Stimulated activated CD8-positive, alpha-beta memory T cell treated with anti-CD3 and anti-CD28 coated beads, Interleukin-15, amount 100 ng/mL, for 48 hours (primary cell): Measurements from ENCODE around the gene FSTL3.
A peak's percentile ranks its signal among the peaks of the same experiment; 100 is the strongest.
"Not testable (repeated sequence)": the region's sequence is repeated elsewhere in the genome, so short reads cannot be mapped to it uniquely, and the experiment has no call there.

Experiments
- DNase-seq, 2 donors: peaks; one replicate each; pipeline ENCODE4 v3.0.0-alpha.2; 2020; ENCODE audit warnings: low read depth in 2 of 2

FSTL3 gene

DNA sequence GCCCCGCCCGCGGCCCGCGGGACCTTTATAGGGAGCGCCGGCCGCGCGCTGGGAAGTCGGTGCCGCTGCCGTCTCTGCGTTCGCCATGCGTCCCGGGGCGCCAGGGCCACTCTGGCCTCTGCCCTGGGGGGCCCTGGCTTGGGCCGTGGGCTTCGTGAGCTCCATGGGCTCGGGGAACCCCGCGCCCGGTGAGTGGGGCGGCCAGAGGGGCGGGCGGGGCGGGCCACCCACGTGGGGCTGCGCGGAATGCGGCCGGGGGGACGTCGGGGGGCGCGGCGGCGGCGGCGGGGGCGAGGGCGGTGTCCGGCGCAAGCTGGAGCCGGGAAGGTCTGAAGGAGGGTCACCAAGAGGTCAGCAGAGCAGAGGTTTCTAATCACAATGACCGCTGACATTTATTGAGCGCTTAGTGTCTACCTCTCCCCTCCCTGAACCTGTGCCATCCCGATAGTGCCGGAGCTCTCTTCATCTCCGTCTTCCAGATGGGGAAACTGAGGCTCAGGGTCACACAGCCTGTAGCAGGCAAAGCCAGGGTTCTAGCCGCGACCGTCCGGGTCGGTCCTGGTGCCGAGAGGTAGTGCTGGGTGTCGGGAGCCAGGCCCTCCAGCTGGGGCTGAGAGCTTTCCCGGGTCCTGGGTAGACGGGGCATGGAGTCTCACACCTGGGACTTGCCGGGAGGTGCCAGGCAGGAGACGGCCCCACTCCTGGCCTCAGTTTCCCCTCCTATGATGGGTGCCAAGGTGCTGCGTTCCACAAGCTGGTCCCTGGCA is at the start of gene FSTL3:
TSS of gene FSTL3 (plus strand) at position 54 of the 767 bp plus-strand sequence. CDS start at position 86, 32 bp downstream.
- no peak for DNase-seq

DNA sequence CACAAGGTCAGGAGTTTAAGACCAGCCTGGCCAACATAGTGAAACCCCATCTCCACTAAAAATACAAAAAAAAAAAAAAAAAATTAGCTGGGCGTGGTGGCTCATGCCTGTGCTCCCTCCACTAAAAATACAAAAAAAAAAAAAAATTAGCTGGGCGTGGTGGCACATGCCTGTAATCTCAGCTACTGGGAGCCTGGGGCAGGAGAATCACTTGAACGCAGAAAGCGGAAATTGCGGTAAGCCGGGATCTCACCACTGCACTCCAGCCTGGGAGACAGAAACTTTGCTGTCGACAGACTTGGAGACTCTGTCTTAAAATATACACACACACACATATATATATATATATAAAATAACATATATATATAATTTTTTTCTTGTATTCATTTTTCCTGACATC is 49.6 kb upstream of the FSTL3 start:
- DNase-seq: not testable (repeated sequence)

DNA sequence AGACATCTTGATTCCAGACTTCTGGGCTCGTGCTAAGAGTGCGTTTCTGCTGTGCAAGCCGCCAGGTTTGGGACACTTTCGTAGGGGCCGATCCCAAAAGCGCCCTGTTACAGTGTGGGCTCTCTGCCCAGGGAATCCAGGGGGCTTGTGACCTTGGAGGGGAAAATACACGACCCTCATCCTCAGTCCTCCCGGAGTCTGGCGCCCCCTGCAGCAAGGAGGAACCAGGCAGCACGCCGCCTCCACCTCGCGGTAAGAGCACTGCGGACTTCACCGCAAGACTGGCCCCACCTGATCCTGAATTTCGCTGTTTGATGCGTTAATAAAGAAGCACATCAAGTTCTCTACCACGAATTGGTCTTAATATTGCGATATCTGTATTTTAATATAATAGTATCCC is 48.0 kb upstream of the FSTL3 start:
- DNase-seq: no peak

DNA sequence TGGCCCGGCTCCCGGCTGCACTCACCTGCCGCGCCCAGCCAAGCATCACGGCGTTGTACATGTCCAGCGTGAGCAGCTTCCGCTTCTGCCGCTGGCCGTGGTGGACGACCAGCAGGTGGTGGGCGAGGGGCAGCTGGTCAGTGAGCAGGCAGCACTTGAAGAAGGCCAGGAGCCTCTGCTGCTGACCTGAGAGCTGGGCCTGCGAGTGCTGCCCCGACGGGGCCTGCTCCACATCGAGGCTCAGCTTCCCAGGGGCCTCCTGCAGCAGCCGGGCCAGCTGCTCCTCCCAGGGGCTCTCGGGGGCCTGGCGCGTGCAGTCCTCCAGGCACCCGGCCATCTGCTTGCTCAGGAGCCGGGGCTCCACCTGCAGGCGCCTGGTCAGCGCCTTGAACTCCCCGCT is 46.7 kb upstream of the FSTL3 start:
- not testable (repeated sequence) for DNase-seq

DNA sequence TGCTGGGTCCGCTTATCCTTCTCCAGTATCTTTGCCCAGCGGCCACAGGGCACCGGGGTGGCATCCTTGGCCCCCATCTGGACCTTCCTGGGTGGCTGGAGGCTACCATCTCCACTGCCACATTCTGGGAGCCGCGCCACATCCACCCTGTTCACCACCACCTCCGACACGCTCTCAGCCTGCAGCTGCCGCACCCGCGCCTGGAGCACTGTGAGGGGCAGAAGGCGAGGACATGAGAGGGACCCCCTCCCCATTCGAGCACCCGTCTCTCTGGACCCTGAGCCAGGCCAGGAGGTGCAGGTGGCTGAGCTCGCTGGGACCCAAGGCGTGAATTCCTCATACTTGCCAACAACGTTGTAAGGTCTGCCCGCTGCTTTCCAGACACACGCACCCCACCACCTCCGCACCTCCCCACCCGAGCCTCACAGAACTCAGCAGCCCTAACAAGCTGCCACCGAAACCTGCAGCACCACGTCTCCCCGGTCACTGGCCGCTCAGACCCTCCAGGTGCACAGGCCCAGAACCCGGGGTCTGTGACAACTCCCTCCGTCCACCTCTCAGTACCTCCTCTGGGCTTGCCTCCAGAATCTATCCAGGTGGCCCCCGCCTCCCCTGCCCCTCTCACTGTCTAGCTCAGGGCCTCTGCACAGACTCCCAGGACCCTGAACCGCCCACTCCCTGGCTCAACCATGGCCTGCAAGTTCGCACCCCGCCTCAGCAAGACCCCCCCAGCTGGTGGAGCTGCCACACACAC is 46.1 kb upstream of the FSTL3 start:
- DNase-seq: no peak

DNA sequence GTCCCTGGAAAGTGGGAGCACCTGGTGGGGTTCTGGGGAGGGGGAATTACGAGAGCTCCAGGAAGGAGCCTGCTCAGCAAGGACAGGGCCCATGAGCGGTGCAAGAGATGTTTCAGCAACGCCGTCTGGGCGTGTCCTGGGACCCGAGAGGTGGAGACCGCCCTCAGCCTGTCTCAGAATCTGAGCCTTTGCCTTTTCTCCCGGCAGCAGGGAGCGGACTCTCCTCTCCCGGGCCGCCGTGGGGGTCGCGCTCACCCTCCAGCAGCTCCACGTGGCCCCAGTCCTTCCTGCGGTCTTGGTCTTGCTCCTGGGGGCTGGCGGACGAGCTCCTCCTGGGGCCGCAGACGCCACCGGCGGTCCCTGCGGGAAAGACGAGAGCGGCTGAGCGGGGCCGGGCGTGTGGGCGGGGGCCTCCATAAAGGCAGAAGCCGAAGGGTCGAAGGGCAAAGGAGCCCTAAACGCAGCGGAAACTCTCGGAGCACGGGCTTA is 43.6 kb upstream of the FSTL3 start:
- DNase-seq: peak; percentile 37 to 38

DNA sequence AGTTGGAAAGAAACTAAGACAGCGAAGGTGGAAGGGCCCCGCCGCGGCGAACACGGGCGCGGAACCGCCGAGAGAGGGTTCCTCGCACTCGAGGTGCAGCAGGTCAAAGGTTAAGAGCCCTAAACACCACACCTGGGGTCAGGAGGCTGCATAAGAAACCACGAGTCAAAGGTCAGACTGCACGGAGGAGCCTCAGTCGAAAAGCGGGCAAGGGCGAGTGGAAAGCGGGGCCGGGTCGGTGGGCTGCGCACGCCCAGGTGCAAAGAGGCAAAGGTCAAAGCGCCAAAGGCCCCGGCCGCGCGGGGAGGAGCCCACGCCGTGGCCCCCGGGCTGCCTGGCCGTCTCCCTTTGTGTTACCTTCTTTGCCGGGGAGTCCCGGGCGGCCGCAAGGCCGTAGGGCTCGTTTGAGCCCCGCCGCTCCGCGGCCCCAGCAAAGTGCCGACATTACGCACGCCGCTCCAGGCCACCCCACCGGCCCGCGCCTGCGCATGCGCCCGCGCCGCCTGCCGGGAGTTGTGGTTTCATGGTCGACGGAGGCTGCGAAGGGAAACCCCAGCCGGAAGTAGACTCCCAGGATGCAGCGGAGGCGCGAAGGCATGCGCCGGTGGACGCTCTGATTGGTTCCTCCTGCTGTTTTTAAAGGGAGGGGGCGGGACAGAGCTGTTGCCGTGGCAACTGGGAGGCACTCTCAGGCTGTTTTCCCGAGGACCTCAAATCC is 43.0 kb upstream of the FSTL3 start, which contains the start of gene POLRMT:
TSS of gene POLRMT (minus strand) at position 470 of the 718 bp plus-strand sequence. CDS start at position 445, 25 bp downstream.
- DNase-seq: peak; percentile 95

DNA sequence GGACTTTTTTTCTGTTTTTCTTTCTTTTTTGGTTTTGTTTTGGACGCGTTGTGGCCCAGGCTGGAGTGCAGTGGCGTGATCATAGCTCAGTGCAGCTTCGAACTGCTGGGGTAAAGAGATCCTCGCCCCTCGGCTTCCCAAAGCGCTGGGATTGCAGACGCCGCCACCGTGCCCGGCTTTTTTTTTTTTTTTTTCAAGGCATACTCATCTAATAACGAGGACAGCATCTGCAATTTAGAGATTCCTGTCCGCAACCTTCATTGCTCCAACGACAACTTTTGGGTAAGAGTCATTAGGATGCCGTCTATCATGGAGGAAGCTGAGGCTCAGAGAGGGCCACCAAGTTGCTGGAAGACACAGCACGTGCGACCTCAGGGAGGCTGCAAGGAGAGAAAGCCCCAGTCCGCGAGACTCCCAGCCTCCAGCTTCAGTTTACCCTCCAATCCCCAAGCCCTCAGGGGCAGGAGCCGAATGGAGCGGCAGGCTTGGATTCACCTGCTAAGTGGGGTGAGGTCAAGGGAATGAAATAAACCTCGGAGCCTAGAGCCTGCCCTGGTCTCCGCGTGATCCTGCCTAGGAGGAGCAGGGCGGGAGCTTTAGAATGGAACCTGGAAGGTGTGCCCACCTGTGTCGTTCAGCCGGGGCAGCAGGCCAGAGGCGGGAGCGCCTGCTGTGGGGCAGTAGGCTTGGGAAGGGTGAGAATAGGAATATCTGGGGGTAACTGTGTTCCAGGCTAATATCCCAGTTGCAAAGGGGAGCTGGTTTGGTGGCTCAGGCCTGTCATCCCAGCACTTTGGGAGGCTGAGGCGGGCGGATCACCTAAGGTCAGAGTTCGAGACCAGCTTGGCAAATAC is 42.2 kb upstream of the FSTL3 start:
- DNase-seq: no peak

DNA sequence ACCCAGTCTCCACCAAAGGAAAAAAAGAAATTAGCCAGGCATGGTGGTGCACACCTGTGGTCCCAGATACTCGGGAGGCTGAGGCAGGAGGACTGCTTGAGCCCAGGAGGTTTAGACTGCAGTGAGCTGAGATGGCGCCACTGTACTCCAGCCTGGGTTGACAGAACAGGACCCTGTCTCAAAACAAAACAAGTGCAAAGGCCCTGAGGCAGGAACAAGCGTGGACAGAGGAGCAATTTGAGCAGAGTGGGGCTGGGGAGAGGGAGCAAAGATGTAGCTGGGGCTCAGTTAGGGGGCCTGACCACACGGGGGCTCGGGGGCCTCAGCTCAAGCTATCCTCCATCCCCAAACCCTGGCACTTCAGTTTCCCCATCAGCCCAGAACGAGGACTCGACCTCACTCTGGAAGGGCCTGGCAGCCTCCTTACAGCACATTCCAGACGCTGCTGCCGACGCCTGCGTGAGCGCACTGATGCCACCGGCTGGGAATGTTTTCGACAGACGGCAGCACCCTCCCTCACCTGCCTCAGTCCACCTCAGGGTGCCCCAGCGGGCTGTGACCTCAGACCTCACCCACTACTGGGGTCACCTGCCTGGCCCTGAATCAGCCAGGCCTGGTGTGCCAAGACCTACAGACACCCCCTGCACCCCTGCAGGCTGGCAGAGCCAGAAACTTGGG is 41.1 kb upstream of the FSTL3 start:
- no peak for DNase-seq

DNA sequence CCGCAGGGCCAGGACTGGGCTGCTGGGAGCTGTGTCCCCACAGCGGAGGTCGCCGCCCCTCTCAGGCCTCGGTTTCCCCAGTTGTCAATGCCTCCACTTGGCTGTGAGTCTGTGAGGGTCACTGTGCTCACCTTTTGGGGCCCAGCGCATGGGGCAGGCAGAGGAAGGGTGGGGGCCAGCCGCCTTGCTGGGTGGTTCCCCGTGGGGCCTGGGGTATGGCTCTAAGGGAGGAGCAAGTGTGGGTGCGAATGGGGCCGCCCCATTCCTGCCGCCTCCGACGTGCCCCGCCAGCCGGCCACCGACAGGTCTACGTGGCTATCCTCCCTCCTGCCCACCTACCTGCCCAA is 37.3 kb upstream of the FSTL3 start:
- no peak for DNase-seq

DNA sequence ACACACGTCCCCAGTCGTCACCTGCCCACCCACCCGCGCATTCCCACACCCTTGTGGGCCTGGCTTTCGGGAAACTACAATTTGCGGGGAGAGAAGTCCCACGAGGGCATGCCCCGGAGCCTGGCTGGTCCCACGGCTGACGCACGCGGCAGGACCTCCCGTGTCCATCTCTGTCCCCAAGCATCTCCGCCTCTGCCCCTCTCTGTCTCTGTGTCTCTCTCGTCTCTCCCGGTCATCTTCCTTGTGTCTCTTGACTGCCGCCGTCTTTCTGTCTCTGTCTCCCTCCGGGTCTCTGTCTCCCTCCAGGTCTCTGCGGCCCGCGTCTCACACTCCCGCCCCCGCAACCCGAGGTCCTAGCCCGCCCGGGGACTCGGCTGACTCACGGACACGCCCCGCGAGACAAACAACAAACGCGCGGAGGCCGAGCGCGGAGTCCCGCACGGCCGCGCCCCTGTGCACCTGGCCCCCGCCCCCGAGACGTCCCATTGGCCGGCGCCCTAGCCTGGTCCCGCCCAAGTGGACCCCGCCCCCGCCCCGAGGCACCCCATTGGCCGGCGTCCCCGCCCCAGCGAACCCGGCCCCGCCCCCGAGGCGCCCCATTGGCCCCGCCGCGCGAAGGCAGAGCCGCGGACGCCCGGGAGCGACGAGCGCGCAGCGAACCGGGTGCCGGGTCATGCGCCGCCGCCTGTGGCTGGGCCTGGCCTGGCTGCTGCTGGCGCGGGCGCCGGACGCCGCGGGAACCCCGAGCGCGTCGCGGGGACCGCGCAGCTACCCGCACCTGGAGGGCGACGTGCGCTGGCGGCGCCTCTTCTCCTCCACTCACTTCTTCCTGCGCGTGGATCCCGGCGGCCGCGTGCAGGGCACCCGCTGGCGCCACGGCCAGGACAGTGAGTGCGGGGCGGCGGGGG is 36.7 kb upstream of the FSTL3 start, which contains the start of gene FGF22:
TSS of gene FGF22 (plus strand) at position 627 of the 908 bp plus-strand sequence. CDS start at position 674, 47 bp downstream.
- peak; percentile 92 to 93 for DNase-seq

DNA sequence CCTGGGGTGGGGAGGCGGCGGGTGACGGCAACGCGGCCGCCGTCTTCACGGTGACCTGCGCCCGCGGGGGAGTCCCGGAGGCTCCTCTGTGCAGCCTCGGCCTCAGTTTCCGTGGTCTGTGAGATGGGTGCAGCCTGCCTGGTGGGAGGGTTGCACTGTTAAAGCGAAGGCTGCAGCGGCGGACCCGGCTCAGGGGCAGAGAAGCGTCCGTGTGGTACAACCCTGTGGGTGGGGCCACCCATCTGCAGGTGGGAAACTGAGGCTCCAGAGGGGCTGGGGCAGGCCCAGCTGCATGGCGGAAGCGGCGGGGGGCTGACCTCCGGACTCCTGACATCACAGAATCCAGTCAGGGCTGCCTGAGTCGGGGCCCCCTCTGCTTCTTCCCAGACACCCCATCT is 36.0 kb upstream of the FSTL3 start:
- no peak for DNase-seq

DNA sequence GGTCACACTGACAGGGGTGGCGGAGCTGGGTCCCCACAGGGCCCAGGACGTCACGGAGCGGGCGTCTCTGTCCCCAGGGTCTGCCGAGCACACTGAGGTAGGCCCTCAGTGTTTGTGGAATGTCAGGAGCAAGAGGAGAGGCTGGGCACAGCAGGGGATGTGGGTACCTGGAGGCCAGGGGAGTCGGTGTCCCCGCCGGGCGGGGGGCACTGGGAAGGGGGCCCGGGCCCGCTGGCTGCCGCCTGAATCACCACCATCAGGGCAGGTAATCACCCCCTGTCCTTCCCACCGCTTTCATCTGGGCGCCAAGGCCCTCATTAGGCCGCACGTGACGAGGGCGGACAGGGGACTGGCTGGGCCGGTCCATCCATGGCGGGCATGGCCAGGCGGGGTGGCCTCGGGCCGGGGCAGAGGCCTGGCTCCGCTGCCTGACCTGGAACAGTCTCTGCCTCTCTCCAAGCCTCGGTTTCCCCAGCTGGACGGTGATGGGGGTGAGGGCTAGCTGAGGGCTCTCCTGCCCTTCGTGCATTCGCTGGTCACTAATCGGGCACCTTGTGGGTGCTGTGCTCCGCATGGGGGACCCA is 35.5 kb upstream of the FSTL3 start:
- DNase-seq: no peak

DNA sequence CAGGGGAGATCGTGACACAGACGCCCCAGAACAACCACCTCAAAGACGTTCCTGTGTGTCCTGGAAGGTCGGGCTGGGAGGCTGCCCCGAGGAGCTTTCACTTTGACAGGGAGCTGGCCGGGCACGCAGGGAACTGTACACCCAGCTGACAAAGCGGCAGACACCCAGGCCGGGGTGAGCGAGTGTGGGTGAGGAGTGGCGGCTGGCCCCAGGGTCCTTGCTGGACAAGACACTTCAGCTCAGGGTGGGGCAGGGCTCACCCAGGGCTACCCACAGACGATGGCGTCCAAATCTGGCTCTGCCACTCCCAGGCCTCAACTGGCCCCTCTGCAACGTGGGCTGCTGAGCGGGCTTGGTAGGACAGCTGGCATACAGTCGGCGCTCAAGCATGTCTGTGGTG is 34.5 kb upstream of the FSTL3 start:
- DNase-seq: no peak

DNA sequence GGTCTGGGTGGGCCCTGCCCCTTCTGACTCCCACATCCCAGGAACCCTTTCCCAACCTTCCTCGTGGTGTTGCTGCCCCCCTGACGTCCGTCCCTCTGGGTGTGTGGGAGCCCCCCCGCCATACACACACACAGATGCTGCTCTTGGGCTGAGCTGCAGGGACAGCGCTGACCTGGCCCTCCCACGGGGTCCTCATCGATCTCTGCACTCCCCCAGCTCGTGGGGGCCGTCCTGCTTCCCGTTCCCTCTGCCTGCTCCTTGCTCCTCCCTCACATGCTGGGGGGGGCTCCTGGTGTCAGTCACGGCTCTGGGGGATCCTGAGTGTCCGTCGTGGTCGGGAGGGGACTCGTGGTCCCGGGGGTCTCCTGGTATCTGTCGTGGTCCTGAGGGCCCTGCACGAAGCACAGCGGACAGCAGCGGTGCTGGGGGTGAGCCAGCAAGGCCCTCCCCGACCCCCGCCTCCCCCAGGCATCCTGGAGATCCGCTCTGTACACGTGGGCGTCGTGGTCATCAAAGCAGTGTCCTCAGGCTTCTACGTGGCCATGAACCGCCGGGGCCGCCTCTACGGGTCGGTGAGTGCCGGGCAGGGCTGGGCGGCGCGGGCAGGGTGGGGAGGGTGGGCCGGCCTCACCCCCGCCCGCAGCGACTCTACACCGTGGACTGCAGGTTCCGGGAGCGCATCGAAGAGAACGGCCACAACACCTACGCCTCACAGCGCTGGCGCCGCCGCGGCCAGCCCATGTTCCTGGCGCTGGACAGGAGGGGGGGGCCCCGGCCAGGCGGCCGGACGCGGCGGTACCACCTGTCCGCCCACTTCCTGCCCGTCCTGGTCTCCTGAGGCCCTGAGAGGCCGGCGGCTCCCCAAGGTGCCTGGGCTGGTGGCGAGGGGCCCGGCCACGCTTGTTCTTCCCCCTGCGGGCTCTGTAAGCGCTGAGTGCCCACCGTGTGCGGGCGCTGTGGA is 33.1 kb upstream of the FSTL3 start:
- DNase-seq: no peak

DNA sequence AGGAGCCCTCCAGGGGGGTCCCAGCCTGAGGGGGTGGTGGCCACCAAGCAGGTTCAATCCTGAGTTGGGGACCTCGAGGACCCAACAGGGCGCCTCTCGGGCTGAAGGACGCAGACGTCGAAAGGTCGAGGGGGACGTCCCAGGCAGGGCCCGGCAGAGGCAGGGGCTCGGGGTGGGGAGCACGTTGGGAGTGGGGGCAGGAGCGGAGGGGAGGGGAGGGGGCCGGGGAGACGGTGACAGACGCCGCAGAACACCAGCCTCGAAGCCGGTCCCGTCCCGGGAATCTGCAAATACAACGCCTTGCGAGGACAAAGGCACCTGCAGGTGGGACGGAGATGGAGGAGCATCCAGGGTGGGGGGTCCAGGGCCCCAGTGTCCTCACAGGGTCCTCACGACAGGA is 32.5 kb upstream of the FSTL3 start:
- no peak for DNase-seq

DNA sequence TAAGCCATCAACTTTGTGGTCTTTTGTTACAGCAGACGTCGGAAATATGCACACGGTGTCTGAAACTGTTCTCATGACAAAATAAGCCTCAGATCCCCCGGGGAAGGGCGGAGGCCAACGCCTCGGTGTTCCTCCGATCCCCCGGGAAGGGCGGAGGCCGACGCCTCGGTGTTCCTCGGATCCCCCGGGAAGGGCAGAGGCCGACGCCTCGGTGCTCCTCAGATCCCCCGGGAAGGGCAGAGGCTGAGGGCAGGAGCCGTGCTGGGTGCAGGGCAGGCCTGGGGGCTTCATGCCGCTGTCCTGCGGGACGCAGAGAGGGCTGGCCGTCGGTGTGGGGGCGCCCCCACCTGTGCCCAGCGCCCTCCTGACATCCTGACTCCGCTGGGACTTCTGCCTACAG is 31.8 kb upstream of the FSTL3 start:
- DNase-seq: no peak

DNA sequence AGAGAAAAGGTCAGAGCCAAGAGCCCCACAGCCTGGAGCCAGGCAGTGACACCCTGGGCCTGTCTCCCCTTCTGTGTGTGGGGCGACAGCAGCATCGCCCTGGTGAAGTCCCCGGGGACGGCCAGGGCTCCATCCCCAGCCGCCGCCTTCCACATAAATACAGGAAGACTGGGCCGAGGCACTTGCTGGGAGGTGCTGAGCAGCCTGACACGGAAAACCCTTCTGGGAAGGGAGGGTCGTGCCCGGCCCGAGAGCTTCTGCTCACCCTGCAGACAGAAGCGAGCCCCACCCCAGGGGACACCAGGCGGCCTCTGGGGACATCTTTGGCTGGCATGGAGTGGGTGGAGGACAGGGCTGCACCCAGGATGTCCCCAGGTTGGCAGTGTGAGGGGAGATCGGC is 31.4 kb upstream of the FSTL3 start:
- no peak for DNase-seq
